Measurements from ENCODE around the gene PPP1R15A.
"Not testable (repeated sequence)": the region's sequence is repeated elsewhere in the genome, so short reads cannot be mapped to it uniquely, and the experiment has no call there.

PPP1R15A gene

GRCh38 chr19:48915757-48916156 is 43.5 kb downstream of the PPP1R15A start:
- DNase-seq = no peak

GRCh38 chr19:48918071-48918470 is 45.9 kb downstream of the PPP1R15A start:
- DNase-seq = no peak

- no peak for DNase-seq
These were observed 46.6 kb downstream of the PPP1R15A start for GRCh38 chr19:48918801-48919247.

GRCh38 chr19:48919271-48919670 is 47.0 kb downstream of the PPP1R15A start:
- DNase-seq = not testable (repeated sequence)

GRCh38 chr19:48920949-48921348 is 48.7 kb downstream of the PPP1R15A start:
- DNase-seq = no peak

GRCh38 chr19:48921721-48922500 is 49.7 kb downstream of the PPP1R15A start:
- no peak for DNase-seq

- DNase-seq = no peak
These were observed 50.6 kb downstream of the PPP1R15A start for GRCh38 chr19:48922548-48923490.

- no peak for DNase-seq
These were observed 53.1 kb downstream of the PPP1R15A start for GRCh38 chr19:48925240-48925843.

All from hippocampal formation (tissue), 2 donors.